H9 (cell line): ENCODE results near the gene MAPK8IP3. TPM values are rescaled to one million over a fixed set of nuclear protein-coding genes. Genes with fewer than 3 reads are reported as not detected.
"Not testable (repeated sequence)": the region's sequence is repeated elsewhere in the genome, so short reads cannot be mapped to it uniquely, and the experiment has no call there.

ENCODE experiments used
- DNase-seq: peaks from one replicate; pipeline ENCODE4 v3.0.0-alpha.2; 2017
- H2AFZ ChIP-seq: one replicate; pipeline ENCODE4 v1.6.1; 2013; ENCODE audit warnings: mild to moderate bottlenecking, low read length, control low read depth, moderate library complexity
- H2AK5ac ChIP-seq: 2 replicates; pipeline ENCODE4 v1.6.1; 2013; ENCODE audit warnings: low read length, control low read depth, mixed read lengths; ENCODE audit not compliant: insufficient read length
- H2BK120ac ChIP-seq: one replicate; pipeline ENCODE4 v1.6.1; 2013; ENCODE audit warnings: low read depth, mild to moderate bottlenecking, low read length, control low read depth, inconsistent platforms; ENCODE audit not compliant: poor library complexity, severe bottlenecking
- H2BK12ac ChIP-seq: 2 replicates; pipeline ENCODE4 v1.6.1; 2013; ENCODE audit warnings: low read length, control low read depth, mixed read lengths, low read depth; ENCODE audit not compliant: insufficient read length
- H2BK15ac ChIP-seq: 2 replicates; pipeline ENCODE4 v1.6.1; 2013; ENCODE audit warnings: low read depth, low read length, control low read depth
- H2BK20ac ChIP-seq: one replicate; pipeline ENCODE4 v1.6.1; 2013; ENCODE audit warnings: low read depth, mild to moderate bottlenecking, low read length, control low read depth, inconsistent platforms; ENCODE audit not compliant: poor library complexity, severe bottlenecking
- H2BK5ac ChIP-seq: 2 replicates; pipeline ENCODE4 v1.6.1; 2013; ENCODE audit warnings: low read length, control low read depth, mixed read lengths; ENCODE audit not compliant: insufficient read length
- H3K14ac ChIP-seq: 2 replicates; pipeline ENCODE4 v1.6.1; 2013; ENCODE audit warnings: low read length, control low read depth; ENCODE audit not compliant: insufficient read depth
- H3K18ac ChIP-seq: 2 replicates; pipeline ENCODE4 v1.6.1; 2013; ENCODE audit warnings: low read depth, mild to moderate bottlenecking, mixed read lengths, low read length, control low read depth; ENCODE audit not compliant: insufficient read length
- H3K23ac ChIP-seq: 2 replicates; pipeline ENCODE4 v1.6.1; 2013; ENCODE audit warnings: low read length, control low read depth, mixed read lengths, low read depth; ENCODE audit not compliant: insufficient read length
- H3K23me2 ChIP-seq: 2 replicates; pipeline ENCODE4 v1.6.1; 2013; ENCODE audit warnings: low read depth, mild to moderate bottlenecking, mixed read lengths, low read length, control low read depth; ENCODE audit not compliant: insufficient read length, poor library complexity, severe bottlenecking
- H3K27ac ChIP-seq: 2 replicates; pipeline ENCODE4 v1.5.1; 2013; ENCODE audit warnings: low read length, control low read depth, mixed read lengths, low read depth; ENCODE audit not compliant: insufficient read length
- H3K27me3 ChIP-seq: 2 replicates; pipeline ENCODE4 v1.6.1; 2013; ENCODE audit warnings: low read length, control low read depth, inconsistent platforms; ENCODE audit not compliant: insufficient read depth
- H3K4ac ChIP-seq: 2 replicates; pipeline ENCODE4 v1.6.1; 2013; ENCODE audit warnings: low read depth, mild to moderate bottlenecking, control low read depth, inconsistent platforms, low read length, moderate library complexity
- H3K4me1 ChIP-seq: 2 replicates; pipeline ENCODE4 v1.6.1; 2013; ENCODE audit warnings: low read length, control low read depth, inconsistent platforms; ENCODE audit not compliant: insufficient read depth
- H3K4me2 ChIP-seq: 2 replicates; pipeline ENCODE4 v1.6.1; 2013; ENCODE audit warnings: low read length, control low read depth, mixed read lengths; ENCODE audit not compliant: insufficient read length, insufficient read depth
- H3K56ac ChIP-seq: 2 replicates; pipeline ENCODE4 v1.6.1; 2013; ENCODE audit warnings: low read depth, mild to moderate bottlenecking, mixed read lengths, low read length, control low read depth; ENCODE audit not compliant: insufficient read length
- H3K79me1 ChIP-seq: 2 replicates; pipeline ENCODE4 v1.6.1; 2013; ENCODE audit warnings: low read depth, mild to moderate bottlenecking, moderate library complexity, low read length, control low read depth, inconsistent platforms; ENCODE audit not compliant: insufficient read depth, poor library complexity, severe bottlenecking
- H3K79me2 ChIP-seq: 2 replicates; pipeline ENCODE4 v1.6.1; 2013; ENCODE audit warnings: low read length, control low read depth, inconsistent platforms; ENCODE audit not compliant: insufficient read depth
- H3K9ac ChIP-seq: 2 replicates; pipeline ENCODE4 v1.6.1; 2013; ENCODE audit warnings: low read length, control low read depth, mixed read lengths; ENCODE audit not compliant: insufficient read length; ENCODE audit errors: extremely low read depth
- H3K9me3 ChIP-seq: one replicate; pipeline ENCODE4 v1.6.1; 2013; ENCODE audit warnings: low read depth, low read length, inconsistent platforms; ENCODE audit not compliant: control insufficient read depth
- H3T11ph ChIP-seq: one replicate; pipeline ENCODE4 v1.6.1; 2013; ENCODE audit warnings: mild to moderate bottlenecking, low read length, control low read depth, inconsistent platforms
- H4K20me1 ChIP-seq: one replicate; pipeline ENCODE4 v1.6.1; 2013; ENCODE audit not compliant: control insufficient read depth, insufficient read length, insufficient read depth
- H4K5ac ChIP-seq: 2 replicates; pipeline ENCODE4 v1.6.1; 2013; ENCODE audit warnings: low read depth, mild to moderate bottlenecking, mixed read lengths, low read length, control low read depth; ENCODE audit not compliant: insufficient read length
- H4K8ac ChIP-seq: replicated peaks from 2 replicates; pipeline ENCODE4 v1.6.1; 2013; ENCODE audit warnings: low read length, control low read depth, mixed read lengths, low read depth; ENCODE audit not compliant: insufficient read length
- H4K91ac ChIP-seq: 2 replicates; pipeline ENCODE4 v1.6.1; 2013; ENCODE audit warnings: low read depth, mild to moderate bottlenecking, moderate library complexity, mixed read lengths, low read length, control low read depth; ENCODE audit not compliant: insufficient read length
- H3K27ac Mint-ChIP-seq, 3 experiments: 2 replicates in 2 of 3; 3 replicates in 1 of 3; pipeline ENCODE4 v1.8.0; 2020 to 2021; ENCODE audit warnings: mixed read lengths in 3 of 3, mild to moderate bottlenecking in 1 of 3, moderate library complexity in 1 of 3
- H3K27me3 Mint-ChIP-seq: 2 replicates; pipeline ENCODE4 v1.8.0; 2021; ENCODE audit warnings: low read depth, mild to moderate bottlenecking, moderate library complexity, mixed read lengths
- H3K36me3 Mint-ChIP-seq, 3 experiments: 2 replicates in 2 of 3; 3 replicates in 1 of 3; pipeline ENCODE4 v1.8.0; 2020 to 2021; ENCODE audit warnings: low read depth in 3 of 3, mixed read lengths in 3 of 3; ENCODE audit not compliant: insufficient read depth in 1 of 3
- H3K4me1 Mint-ChIP-seq, 2 experiments: 2 replicates each; pipeline ENCODE4 v1.8.0; 2020; ENCODE audit warnings: mixed read lengths in 2 of 2
- H3K4me3 Mint-ChIP-seq, 2 experiments: 2 replicates in 1 of 2; 3 replicates in 1 of 2; pipeline ENCODE4 v1.8.0; 2020 to 2021; ENCODE audit warnings: mild to moderate bottlenecking in 2 of 2, mixed read lengths in 2 of 2, moderate library complexity in 1 of 2
- H3K9me3 Mint-ChIP-seq, 2 experiments: 2 replicates in 1 of 2; 3 replicates in 1 of 2; pipeline ENCODE4 v1.8.0; 2020; ENCODE audit warnings: mild to moderate bottlenecking in 2 of 2, mixed read lengths in 2 of 2, moderate library complexity in 1 of 2
- CTCF ChIP-seq: fragments of 200-600 bp; sonication (generic); conservative IDR thresholded peaks from 3 replicates; pipeline ENCODE4 v1.8.0; 2021; ENCODE audit warnings: antibody characterized with exemption, mild to moderate bottlenecking
- WGBS: extraction: QIAGEN DNeasy Blood & Tissue Kit; methylation state at CpG from one replicate; pipeline ENCODE4 v1.1.7; 2013; ENCODE audit warnings: missing lambda C conversion rate, low lambda C conversion rate, mixed read lengths; ENCODE audit not compliant: insufficient read length; ENCODE audit errors: extremely low coverage; 5-methylcytosine and 5-hydroxymethylcytosine counted together
- total RNA-seq: library from RNA; stranded (reverse); gene quantifications from 2 replicates; pipeline ENCODE4 v1.2.1, GENCODE V29; 2021

The MAPK8IP3 gene
- total RNA-seq, 1 experiment from 2014 or later, result 51.3 TPM

GRCh38 chr16:1732071-1732470, 26.1 kb downstream of the MAPK8IP3 start:
- Histone ChIP-seq H4K91ac (no peak overlapping the region), H3K79me1 (no peaks in the 10 kb centered on the region), H3K18ac (no peak overlapping the region), H2BK12ac (no peak overlapping the region), H2AFZ (no peak overlapping the region), H3K4ac (no peak overlapping the region), H3K14ac (no peak overlapping the region), H2BK120ac (no peak overlapping the region), H2BK5ac (no peak overlapping the region), H3K27me3 (no peaks in the 10 kb centered on the region), H3T11ph (no peak overlapping the region), H3K23me2 (no peaks in the 10 kb centered on the region), H3K9me3 (no peaks in the 10 kb centered on the region), H3K56ac (no peak overlapping the region), H4K8ac (no peak overlapping the region), H2AK5ac (no peak overlapping the region), H2BK15ac (no peak overlapping the region), H3K23ac (no peak overlapping the region), H3K79me2 (no peaks in the 10 kb centered on the region), H3K27ac (no peak overlapping the region), H3K4me1 (no peaks in the 10 kb centered on the region), H4K5ac (no peak overlapping the region), H2BK20ac (no peak overlapping the region), H4K20me1 (no peaks in the 10 kb centered on the region), H3K9ac (no peak overlapping the region), H3K4me2 (no peak overlapping the region)
- no CpG with 5 or more reads among the region's 14 CpGs for WGBS
- H3K27ac Mint-ChIP-seq, result peak overlapping the region in 1 of 3 experiments; percentile 87; a peak in 2 of 7 replicates
- H3K36me3 Mint-ChIP-seq, result peaks cover 2 to 21% (median 18%) of the 10 kb centered on the region in 3 experiments; a peak in 6 of 7 replicates
- H3K9me3 Mint-ChIP-seq, result no peaks in the 10 kb centered on the region
- no peaks in the 10 kb centered on the region for H3K4me1 Mint-ChIP-seq
- DNase-seq, result no peak
- TF ChIP-seq CTCF, result no peak
- no peak overlapping the region for H3K4me3 Mint-ChIP-seq
- no peaks in the 10 kb centered on the region for H3K27me3 Mint-ChIP-seq

DNA sequence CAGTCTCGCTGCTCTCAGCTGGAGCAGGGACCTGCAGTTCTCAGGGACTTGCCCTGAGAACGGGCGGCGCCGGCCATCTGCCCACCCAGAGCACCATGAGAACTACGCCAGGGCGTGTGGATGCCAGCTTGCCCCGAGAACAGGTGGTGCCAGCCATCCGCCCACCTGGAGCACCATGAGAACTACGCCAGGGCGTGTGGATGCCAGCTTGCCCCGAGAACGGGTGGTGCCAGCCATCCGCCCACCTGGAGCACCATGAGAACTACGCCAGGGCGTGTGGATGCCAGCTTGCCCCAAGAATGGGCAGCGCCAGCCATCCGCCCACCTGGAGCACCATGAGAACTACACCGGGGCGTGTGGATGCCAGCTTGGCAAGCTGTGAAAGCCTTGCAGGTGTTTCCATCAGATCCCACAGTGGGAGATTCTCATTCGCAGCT, 26.6 kb downstream of the MAPK8IP3 start:
- H4K5ac ChIP-seq, H4K20me1 ChIP-seq, H3K18ac ChIP-seq, H3K79me2 ChIP-seq, H3T11ph ChIP-seq, H3K9me3 Mint-ChIP-seq, H3K4me1 Mint-ChIP-seq, H2BK5ac ChIP-seq, H3K27ac ChIP-seq, H3K4me3 Mint-ChIP-seq, H2BK20ac ChIP-seq, H3K9me3 ChIP-seq, H3K4me2 ChIP-seq, H3K23ac ChIP-seq, H4K91ac ChIP-seq, H2BK12ac ChIP-seq, H2BK120ac ChIP-seq, H3K14ac ChIP-seq, H3K79me1 ChIP-seq, H2BK15ac ChIP-seq, DNase-seq, H3K9ac ChIP-seq, H3K4ac ChIP-seq, H3K27me3 ChIP-seq, H3K23me2 ChIP-seq, H4K8ac ChIP-seq, H3K56ac ChIP-seq, H3K27me3 Mint-ChIP-seq, H3K27ac Mint-ChIP-seq, H2AK5ac ChIP-seq, H2AFZ ChIP-seq, H3K4me1 ChIP-seq: not testable (repeated sequence)
- peaks cover 2 to 16% (median 13%) of the 10 kb centered on the region in 3 experiments; a peak in 6 of 7 replicates for H3K36me3 Mint-ChIP-seq
- no CpG with 5 or more reads among the region's 21 CpGs for WGBS
